Adrenal gland (tissue), 12 donors: ENCODE data around the gene CR1. TPM values are rescaled to one million over a fixed set of nuclear protein-coding genes. Genes with fewer than 3 reads are reported as not detected.
"Not testable (repeated sequence)": the region's sequence is repeated elsewhere in the genome, so short reads cannot be mapped to it uniquely, and the experiment has no call there.

Source experiments
- DNase-seq, 7 donors: peaks; one replicate each; pipeline ENCODE4 v3.0.0-alpha.2; 2019 to 2020
- H3K27ac ChIP-seq, 5 donors: fragments of 200-600 bp; sonication (generic) in 4 of 5; 1 replicate in 3 of 5; 2 replicates in 2 of 5; pipeline versions ENCODE4 v1.5.1 to v1.8.0; 2016 to 2020; ENCODE audit warnings: mild to moderate bottlenecking in 1 of 5
- H3K27me3 ChIP-seq: fragments of 200-600 bp; 2 replicates; pipeline ENCODE4 v1.8.0; 2021
- H3K36me3 ChIP-seq, 2 donors: fragments of 200-600 bp; replicated peaks in 1 of 2; 1 replicate in 1 of 2; 2 replicates in 1 of 2; pipeline versions ENCODE4 v1.5.1 to v1.8.0; 2018 to 2022
- H3K4me1 ChIP-seq, 2 donors: fragments of 200-600 bp; replicated peaks in 1 of 2; 1 replicate in 1 of 2; 2 replicates in 1 of 2; pipeline versions ENCODE4 v1.5.1 to v1.8.0; 2018 to 2021
- H3K4me3 ChIP-seq, 4 donors: fragments of 200-600 bp; sonication (generic) in 3 of 4; one replicate each; pipeline ENCODE4 v1.5.1; 2016 to 2018
- H3K9me3 ChIP-seq, 3 donors: fragments of 200-600 bp; sonication (generic) in 1 of 3; replicated peaks in 1 of 3; 1 replicate in 2 of 3; 2 replicates in 1 of 3; pipeline versions ENCODE4 v1.5.1 to v1.8.0; 2016 to 2021
- POLR2A ChIP-seq, 2 donors: fragments of 450-650 bp; IDR thresholded peaks; one replicate each; pipeline ENCODE4 v1.6.1; 2017; ENCODE audit warnings: antibody characterized with exemption in 2 of 2, mild to moderate bottlenecking in 2 of 2, moderate library complexity in 1 of 2
- WGBS, 4 donors: extraction: QIAGEN DNeasy Blood & Tissue Kit in 2 of 4; methylation state at CpG; one replicate each; pipeline versions ENCODE4 v1.1.5 to v1.1.7; 2013 to 2017; 5-methylcytosine and 5-hydroxymethylcytosine counted together
- intact Hi-C, 2 donors: fragments of 100-400 bp; cut with DNase I; formaldehyde crosslinking; loops; one replicate each; pipeline versions ENCODE4 v1.14.1 to v1.15.0; 2022 to 2023
- polyA plus RNA-seq, 3 donors: library from polyadenylated mRNA; stranded (reverse); fragments of 200-250 nt in 2 of 3; fragments of 350-450 nt in 1 of 3; fragmentation: Illumina TruSeq in 1 of 3; extraction: RNeasy Lipid Tissue Mini Kit (QIAGEN cat#74804) in 1 of 3; gene quantifications; one replicate each; pipeline ENCODE4 v1.2.3, GENCODE V29; 2013 to 2014
- total RNA-seq, 9 donors: library from RNA; depleted of rRNA in 4 of 9; stranded (reverse); fragments of >200 nt in 4 of 9; fragments of 120-200 nt in 1 of 9; fragmentation: NEBNext Ultra II Directional in 1 of 9; extraction: Animal tissue kit (Norgen Biotek cat#: 25700) in 1 of 9; gene quantifications; one replicate each; pipeline versions ENCODE4 v1.1.0 to v1.2.4, GENCODE V29; 2013 to 2023
- TF ChIP-seq, protein P1 (sequence below), 6 experiments: fragments of 450-650 bp in 4 of 6; fragments of 200-600 bp in 2 of 6; sonication (generic) in 1 of 6; IDR thresholded peaks; 1 replicate in 5 of 6; 2 replicates in 1 of 6; pipeline versions ENCODE4 v1.5.1 to v1.8.0; 2016 to 2021; ENCODE audit warnings: antibody characterized with exemption in 6 of 6, mild to moderate bottlenecking in 2 of 6, moderate library complexity in 1 of 6
- donor health status: healthy with polysubstance abuse.
- donor health status: Bipolar disorder and iron deficiency.
- donor health status: DM: yes; HTN: yes; CAD: no.
- donor health status: DM: no; HTN: no; CAD: no.
- donor health status: DM: no; HTN: no; CAD: no.
- donor health status: DM: yes; HTN: yes; CAD: no.

CR1 gene
- total and polyA plus RNA-seq, 12 donors = 0.30 to 35.5 (median 3.6) TPM

DNA sequence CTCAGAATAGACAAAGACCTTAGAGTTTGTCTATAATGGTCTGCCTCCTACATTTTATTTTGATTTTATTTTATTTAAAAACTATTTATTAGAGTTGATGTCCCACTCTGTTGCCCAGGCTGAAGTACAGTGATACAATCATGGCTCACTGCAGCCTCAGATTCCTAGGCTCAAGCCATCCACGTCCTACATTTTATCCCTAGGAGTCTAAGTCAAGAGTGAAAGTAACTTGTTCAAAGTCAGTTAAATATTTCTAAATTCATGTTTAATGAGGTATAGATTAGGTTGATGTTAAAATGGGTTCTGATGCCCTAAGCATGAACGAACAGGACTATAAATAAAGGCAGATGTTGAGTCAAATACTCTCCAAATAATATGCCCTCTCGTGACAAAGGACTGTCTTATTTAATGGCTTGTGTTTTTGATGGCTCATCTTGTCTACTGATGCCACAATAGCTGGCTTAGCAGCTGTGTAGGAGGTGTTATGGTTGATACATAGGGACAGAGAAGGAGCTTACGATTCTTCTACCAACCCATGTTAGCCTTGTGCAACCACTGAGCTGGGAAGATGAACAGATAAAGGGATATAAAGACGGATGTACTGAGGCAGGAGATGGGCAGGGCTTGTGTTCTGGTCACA lies 83.0 kb downstream of the CR1 start:
- intact Hi-C loops = no loop called here
- Histone ChIP-seq H3K4me1 (no peaks in the 10 kb centered on the region), H3K4me3 (no peak overlapping the region), H3K27ac (no peak overlapping the region), H3K27me3 (no peaks in the 10 kb centered on the region), H3K9me3 (no peaks in the 10 kb centered on the region), H3K36me3 (no peaks in the 10 kb centered on the region)
- DNase-seq = no peak
- TF ChIP-seq POLR2A (IDR thresholded peaks at IDR 0.05) = no peak
- TF ChIP-seq, protein P1, sequence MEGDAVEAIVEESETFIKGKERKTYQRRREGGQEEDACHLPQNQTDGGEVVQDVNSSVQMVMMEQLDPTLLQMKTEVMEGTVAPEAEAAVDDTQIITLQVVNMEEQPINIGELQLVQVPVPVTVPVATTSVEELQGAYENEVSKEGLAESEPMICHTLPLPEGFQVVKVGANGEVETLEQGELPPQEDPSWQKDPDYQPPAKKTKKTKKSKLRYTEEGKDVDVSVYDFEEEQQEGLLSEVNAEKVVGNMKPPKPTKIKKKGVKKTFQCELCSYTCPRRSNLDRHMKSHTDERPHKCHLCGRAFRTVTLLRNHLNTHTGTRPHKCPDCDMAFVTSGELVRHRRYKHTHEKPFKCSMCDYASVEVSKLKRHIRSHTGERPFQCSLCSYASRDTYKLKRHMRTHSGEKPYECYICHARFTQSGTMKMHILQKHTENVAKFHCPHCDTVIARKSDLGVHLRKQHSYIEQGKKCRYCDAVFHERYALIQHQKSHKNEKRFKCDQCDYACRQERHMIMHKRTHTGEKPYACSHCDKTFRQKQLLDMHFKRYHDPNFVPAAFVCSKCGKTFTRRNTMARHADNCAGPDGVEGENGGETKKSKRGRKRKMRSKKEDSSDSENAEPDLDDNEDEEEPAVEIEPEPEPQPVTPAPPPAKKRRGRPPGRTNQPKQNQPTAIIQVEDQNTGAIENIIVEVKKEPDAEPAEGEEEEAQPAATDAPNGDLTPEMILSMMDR (IDR thresholded peaks at IDR 0.05) = no peak
- 47 to 57% (median 51%) methylated on average over 5 of the region's 5 CpGs for WGBS, 4 donors

DNA sequence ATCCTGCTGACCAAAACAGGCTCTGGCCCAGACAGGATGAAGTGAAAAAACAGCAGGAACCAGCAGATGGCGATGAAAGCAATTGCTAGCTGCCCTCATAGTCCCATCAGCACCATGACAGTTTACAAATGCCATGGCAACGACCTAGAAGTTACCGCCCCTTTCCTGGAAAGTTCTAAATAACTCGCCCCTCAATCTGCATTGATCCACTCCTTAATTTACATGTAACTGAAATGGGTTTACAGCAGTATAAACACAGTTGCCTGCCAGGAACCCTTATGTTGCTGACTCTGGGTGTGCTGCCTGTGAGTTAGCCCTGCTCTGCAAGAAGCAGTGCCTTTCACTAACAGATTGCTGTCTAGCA lies 83.5 kb downstream of the CR1 start:
- H3K27ac ChIP-seq = no peak overlapping the region
- WGBS, 4 donors = 2 to 10% (median 7%) methylated on average over 4 of the region's 4 CpGs
- no peaks in the 10 kb centered on the region for H3K9me3 ChIP-seq
- peak; percentile 56 to 84 (median 62) for DNase-seq
- H3K4me1 ChIP-seq = no peaks in the 10 kb centered on the region
- TF ChIP-seq, protein P1 (IDR thresholded peaks at IDR 0.05) = peak; percentile 40 to 66 (median 62)
- TF ChIP-seq POLR2A (IDR thresholded peaks at IDR 0.05) = no peak
- H3K36me3 ChIP-seq = no peaks in the 10 kb centered on the region
- intact Hi-C loops = no loop called here
- H3K27me3 ChIP-seq = no peaks in the 10 kb centered on the region
- no peak overlapping the region for H3K4me3 ChIP-seq

DNA sequence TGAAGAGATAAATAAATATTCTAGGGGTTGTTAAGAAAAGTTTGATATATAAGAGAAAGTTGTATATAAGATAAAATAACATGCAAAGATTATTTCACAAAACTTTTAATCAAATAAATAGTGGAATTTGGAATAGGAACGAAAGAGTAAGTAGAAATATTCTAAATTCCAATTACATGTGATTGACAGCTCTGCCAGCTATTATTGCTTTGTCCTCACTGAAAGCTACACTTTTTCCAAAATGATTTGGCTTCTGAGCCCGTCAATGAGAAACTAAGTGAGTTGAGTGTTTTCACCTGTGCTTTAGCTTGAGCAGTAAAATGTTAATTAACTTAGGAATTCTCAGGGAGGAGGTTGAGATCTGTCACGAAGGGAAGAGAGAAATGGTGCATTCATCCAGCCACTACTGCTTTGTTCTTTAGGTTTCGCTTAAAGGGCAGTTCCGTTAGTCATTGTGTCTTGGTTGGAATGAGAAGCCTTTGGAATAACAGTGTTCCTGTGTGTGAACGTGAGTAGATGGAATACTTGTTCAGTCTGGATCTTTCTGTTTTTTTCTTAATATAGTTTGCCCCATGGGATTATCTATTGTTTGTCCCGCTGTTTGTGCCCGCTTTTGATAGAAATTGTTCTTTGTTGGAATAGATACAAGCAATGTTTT lies 85.7 kb downstream of the CR1 start:
- H3K4me3 ChIP-seq = no peak overlapping the region
- TF ChIP-seq, protein P1 (IDR thresholded peaks at IDR 0.05) = no peak
- no peak for TF ChIP-seq POLR2A (IDR thresholded peaks at IDR 0.05)
- H3K27me3 ChIP-seq = no peaks in the 10 kb centered on the region
- 71 to 77% (median 75%) methylated on average over 8 of the region's 8 CpGs for whole genome bisulfite sequencing, 4 donors
- H3K27ac ChIP-seq = no peak overlapping the region
- DNase-seq = no peak
- no peaks in the 10 kb centered on the region for H3K9me3 ChIP-seq
- intact Hi-C loops = no loop called here
- H3K36me3 ChIP-seq = no peaks in the 10 kb centered on the region
- no peaks in the 10 kb centered on the region for H3K4me1 ChIP-seq

DNA sequence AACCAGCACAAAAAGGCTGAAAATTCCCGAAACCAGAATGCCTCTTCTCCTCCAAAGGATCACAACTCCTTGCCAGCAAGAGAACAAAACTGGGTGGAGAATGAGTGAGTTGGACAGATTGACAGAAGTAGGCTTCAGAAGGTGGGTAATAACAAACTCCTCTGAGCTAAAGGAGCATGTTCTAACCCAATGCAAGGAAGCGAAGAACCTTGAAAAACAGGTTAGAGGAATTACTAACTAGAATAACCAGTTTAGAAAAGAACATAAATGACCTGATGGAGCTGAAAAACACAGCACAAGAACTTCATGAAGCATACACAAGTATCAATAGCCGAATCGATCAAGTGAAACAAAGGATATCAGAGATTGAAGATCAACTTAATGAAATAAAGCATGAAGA lies 93.5 kb downstream of the CR1 start:
- 92 to 98% (median 94%) methylated on average over 4 of the region's 4 CpGs for WGBS, 4 donors
- H3K4me3 ChIP-seq, intact Hi-C loops, H3K4me1 ChIP-seq, H3K27ac ChIP-seq, H3K36me3 ChIP-seq, H3K9me3 ChIP-seq, H3K27me3 ChIP-seq, DNase-seq: not testable (repeated sequence)

DNA sequence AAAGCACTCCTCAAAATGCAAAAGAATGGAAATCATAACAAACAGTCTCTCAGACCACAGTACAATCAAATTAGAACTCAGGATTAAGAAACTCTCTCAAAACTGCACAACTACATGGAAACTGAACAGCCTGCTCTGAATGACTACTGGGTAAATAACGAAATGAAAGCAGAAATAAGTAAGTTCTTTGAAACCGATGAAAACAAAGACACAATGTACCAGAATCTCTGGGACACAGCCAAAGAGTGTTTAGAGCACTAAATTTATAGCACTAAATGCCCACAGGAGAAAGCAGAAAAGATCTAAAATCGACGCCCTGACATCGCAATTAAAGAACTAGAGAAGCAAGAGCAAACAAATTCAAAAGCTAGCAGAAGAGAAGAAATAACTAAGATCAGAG lies 95.2 kb downstream of the CR1 start:
- H3K4me3 ChIP-seq, H3K36me3 ChIP-seq, H3K27ac ChIP-seq, H3K4me1 ChIP-seq, H3K9me3 ChIP-seq, H3K27me3 ChIP-seq, intact Hi-C loops, DNase-seq: not testable (repeated sequence)
- WGBS, 4 donors = 70 to 80% (median 78%) methylated on average over 5 of the region's 5 CpGs

DNA sequence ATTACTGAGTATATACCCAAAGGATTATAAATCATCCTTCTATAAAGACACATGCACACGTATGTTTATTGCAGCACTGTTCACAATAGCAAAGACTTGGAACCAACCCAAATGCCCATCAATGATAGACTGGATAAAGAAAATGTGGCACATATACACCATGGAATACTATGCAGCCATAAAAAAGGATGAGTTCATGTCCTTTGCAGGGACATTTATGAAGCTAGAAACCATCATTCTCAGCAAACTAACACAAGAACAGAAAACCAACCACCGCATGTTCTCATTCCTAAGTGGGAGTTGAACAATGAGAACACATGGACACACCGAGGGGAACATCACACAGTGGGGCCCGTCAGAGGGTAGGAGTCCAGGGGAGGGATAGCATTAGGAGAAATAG lies 98.1 kb downstream of the CR1 start:
- H3K27ac ChIP-seq, DNase-seq, H3K27me3 ChIP-seq, H3K4me3 ChIP-seq, H3K36me3 ChIP-seq, intact Hi-C loops, H3K4me1 ChIP-seq, H3K9me3 ChIP-seq: not testable (repeated sequence)
- WGBS, 4 donors = 88 to 91% (median 91%) methylated on average over 4 of the region's 4 CpGs
